Subcutaneous abdominal adipose tissue (tissue), 5 donors: ENCODE results near the gene SIK2.
A peak's percentile ranks its signal among the peaks of the same experiment; 100 is the strongest.
"Not testable (repeated sequence)": the region's sequence is repeated elsewhere in the genome, so short reads cannot be mapped to it uniquely, and the experiment has no call there.

Source experiments
- H3K27ac ChIP-seq: one replicate; pipeline ENCODE4 v1.7.0; 2013; ENCODE audit warnings: low read depth, mild to moderate bottlenecking, inconsistent platforms, low read length, moderate library complexity
- H3K27me3 ChIP-seq, 5 donors: one replicate each; pipeline ENCODE4 v1.7.0; 2013; ENCODE audit warnings: low read length in 5 of 5, inconsistent platforms in 1 of 5; ENCODE audit not compliant: control insufficient read depth in 5 of 5, insufficient read depth in 4 of 5
- H3K36me3 ChIP-seq, 5 donors: one replicate each; pipeline ENCODE4 v1.7.0; 2013; ENCODE audit warnings: low read length in 5 of 5; ENCODE audit not compliant: control insufficient read depth in 5 of 5, insufficient read depth in 5 of 5
- H3K4me1 ChIP-seq, 5 donors: one replicate each; pipeline ENCODE4 v1.7.0; 2013; ENCODE audit warnings: low read length in 5 of 5, mild to moderate bottlenecking in 3 of 5, moderate library complexity in 1 of 5; ENCODE audit not compliant: control insufficient read depth in 5 of 5, insufficient read depth in 5 of 5
- H3K4me3 ChIP-seq, 5 donors: one replicate each; pipeline ENCODE4 v1.7.0; 2013; ENCODE audit warnings: low read length in 5 of 5, low read depth in 1 of 5
- H3K9ac ChIP-seq, 5 donors: one replicate each; pipeline ENCODE4 v1.7.0; 2013; ENCODE audit warnings: low read length in 5 of 5, mild to moderate bottlenecking in 4 of 5, moderate library complexity in 3 of 5
- H3K9me3 ChIP-seq, 5 donors: one replicate each; pipeline ENCODE4 v1.7.0; 2013; ENCODE audit warnings: low read length in 5 of 5; ENCODE audit not compliant: control insufficient read depth in 5 of 5
- donor health status: healthy.
- donor health status: healthy.
- donor health status: healthy.
- donor health status: healthy.
- donor health status: healthy.

The SIK2 gene

GRCh38 chr11:111700162-111700561 is 97.9 kb downstream of the SIK2 start:
- Histone ChIP-seq H3K4me1 (peaks cover 0 to 29% (median 4%) of the 10 kb centered on the region in 5 donors), H3K27ac (peak overlapping the region; percentile 52), H3K27me3 (no peaks in the 10 kb centered on the region), H3K9ac (no peak overlapping the region), H3K9me3 (no peaks in the 10 kb centered on the region), H3K4me3 (no peak overlapping the region), H3K36me3 (peaks cover 32 to 76% (median 59%) of the 10 kb centered on the region in 5 donors)

DNA sequence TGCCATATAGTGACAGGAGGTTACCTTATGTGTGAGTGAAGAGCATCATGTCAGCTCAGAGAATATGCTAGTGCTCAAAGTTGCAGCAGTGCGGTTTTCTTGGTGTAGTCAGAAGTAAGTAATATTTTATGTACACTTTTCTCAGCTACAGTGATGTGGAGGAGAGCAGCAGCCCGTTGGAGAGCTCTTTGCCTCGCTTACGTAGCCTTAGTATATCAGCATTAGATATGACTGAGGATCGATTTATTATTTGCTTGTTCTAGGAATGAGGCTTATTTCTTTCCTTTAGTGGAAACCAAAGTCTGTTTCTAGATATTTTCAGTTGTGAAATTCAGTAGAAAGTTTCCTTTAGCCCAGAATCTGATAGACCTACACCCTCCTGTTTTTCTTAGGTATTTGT is 100.4 kb downstream of the SIK2 start:
- no peak overlapping the region for H3K9ac ChIP-seq
- peaks cover 37 to 82% (median 58%) of the 10 kb centered on the region in 5 donors for H3K36me3 ChIP-seq
- no peak overlapping the region for H3K27ac ChIP-seq
- H3K9me3 ChIP-seq, result no peaks in the 10 kb centered on the region
- no peaks in the 10 kb centered on the region for H3K27me3 ChIP-seq
- H3K4me1 ChIP-seq, result peaks cover 0 to 28% (median 10%) of the 10 kb centered on the region in 5 donors
- no peak overlapping the region for H3K4me3 ChIP-seq

- no peaks in the 10 kb centered on the region for H3K27me3 ChIP-seq
- H3K4me1 ChIP-seq, result peaks cover 0 to 28% (median 13%) of the 10 kb centered on the region in 5 donors
- no peaks in the 10 kb centered on the region for H3K9me3 ChIP-seq
- no peak overlapping the region for H3K9ac ChIP-seq
- H3K36me3 ChIP-seq, result peaks cover 43 to 85% (median 60%) of the 10 kb centered on the region in 5 donors
- H3K27ac ChIP-seq, result no peak overlapping the region
- no peak overlapping the region for H3K4me3 ChIP-seq
Measured at GRCh38 chr11:111703576-111703975, 101.3 kb downstream of the SIK2 start.

GRCh38 chr11:111707039-111707690 is 104.9 kb downstream of the SIK2 start:
- Histone ChIP-seq H3K36me3 (peaks cover 49 to 82% (median 72%) of the 10 kb centered on the region in 5 donors), H3K27ac (peak overlapping the region; percentile 90), H3K4me1 (peaks cover 0 to 21% (median 18%) of the 10 kb centered on the region in 5 donors), H3K4me3 (no peak overlapping the region), H3K9ac (peak overlapping the region in 1 of 5 donors; percentile 42), H3K9me3 (no peaks in the 10 kb centered on the region), H3K27me3 (no peaks in the 10 kb centered on the region)

DNA sequence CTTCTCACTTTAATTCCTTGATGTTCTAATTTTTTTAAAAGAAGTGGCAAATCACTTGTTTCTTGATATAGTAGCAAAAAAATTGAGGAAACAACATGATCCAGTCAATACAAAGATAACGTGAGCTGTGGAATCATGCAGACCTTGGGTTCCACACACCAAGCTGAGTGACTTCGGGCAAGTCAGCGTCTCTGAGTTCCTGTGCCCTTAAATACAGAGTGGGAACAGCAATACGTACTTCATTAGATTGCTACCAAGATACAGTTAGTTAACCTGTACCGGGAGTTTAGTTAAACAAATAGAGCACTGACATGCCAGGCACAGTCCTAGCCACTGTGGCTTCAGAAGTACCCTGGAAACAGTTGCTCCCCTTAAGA is 105.4 kb downstream of the SIK2 start:
- Histone ChIP-seq H3K9me3 (no peaks in the 10 kb centered on the region), H3K27ac (peak overlapping the region; percentile 90), H3K4me1 (peaks cover 0 to 21% (median 18%) of the 10 kb centered on the region in 5 donors), H3K9ac (peak overlapping the region in 1 of 5 donors; percentile 30), H3K27me3 (no peaks in the 10 kb centered on the region), H3K36me3 (peaks cover 51 to 82% (median 73%) of the 10 kb centered on the region in 5 donors), H3K4me3 (no peak overlapping the region)

DNA sequence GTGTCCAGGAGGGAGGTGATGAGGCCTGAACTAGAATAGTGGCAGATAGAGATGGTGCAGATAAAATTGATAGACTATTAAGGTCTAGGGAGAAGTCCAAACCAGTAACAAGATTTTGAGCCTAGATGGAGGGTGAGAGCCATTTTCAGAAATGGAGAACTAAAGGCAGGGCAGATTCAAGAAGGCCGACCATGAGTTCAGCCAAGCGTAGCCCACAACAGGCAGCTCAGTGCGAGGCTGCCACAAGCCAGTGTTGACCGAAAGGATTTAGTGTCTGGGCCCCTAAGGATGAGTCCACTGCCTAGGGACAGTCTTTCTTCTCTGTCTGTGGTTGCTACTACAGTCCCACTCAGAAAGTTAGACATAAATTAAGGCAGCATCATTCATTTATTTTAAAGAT is 112.3 kb downstream of the SIK2 start:
- H3K9ac ChIP-seq, result no peak overlapping the region
- H3K4me3 ChIP-seq, result no peak overlapping the region
- H3K4me1 ChIP-seq, result peaks cover 4 to 18% (median 10%) of the 10 kb centered on the region in 5 donors
- peaks cover 36 to 85% (median 63%) of the 10 kb centered on the region in 5 donors for H3K36me3 ChIP-seq
- H3K27ac ChIP-seq, result no peak overlapping the region
- H3K27me3 ChIP-seq, result no peaks in the 10 kb centered on the region
- H3K9me3 ChIP-seq, result no peaks in the 10 kb centered on the region

DNA sequence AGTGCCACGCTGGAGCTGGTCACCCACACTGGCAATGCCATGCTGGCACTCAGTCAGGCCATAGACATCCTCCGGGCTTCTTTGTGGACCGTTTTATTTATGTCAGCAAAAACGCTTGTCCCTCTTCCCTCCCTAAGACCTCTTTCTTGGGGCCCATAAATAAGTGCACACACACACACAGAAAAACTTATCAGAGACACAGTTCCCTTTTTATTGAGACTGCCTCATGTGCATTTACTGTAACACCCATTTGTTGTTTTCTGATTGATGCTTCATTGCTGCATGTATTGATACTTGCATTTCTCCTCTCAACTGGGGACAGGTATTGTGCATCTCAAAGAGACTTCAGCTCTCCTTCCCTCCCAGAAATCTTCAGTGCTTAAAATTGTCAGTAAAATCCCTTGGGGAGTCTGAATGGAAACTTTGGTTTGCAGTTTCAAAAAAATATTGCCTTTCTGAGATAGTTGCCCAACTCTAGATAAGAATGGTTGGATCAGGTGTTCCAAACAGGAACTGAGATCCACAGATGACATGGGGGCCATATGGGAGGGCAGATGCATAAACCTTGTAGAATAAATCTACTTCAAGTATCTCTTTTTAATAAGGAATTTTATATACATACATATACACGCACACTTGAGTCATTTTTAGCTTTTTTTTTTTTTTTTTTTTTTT is 113.0 kb downstream of the SIK2 start:
- no peaks in the 10 kb centered on the region for H3K27me3 ChIP-seq
- no peak overlapping the region for H3K9ac ChIP-seq
- peaks cover 4 to 16% (median 10%) of the 10 kb centered on the region in 5 donors for H3K4me1 ChIP-seq
- no peak overlapping the region for H3K27ac ChIP-seq
- H3K36me3 ChIP-seq, result peaks cover 33 to 88% (median 67%) of the 10 kb centered on the region in 5 donors
- H3K9me3 ChIP-seq, result no peaks in the 10 kb centered on the region
- no peak overlapping the region for H3K4me3 ChIP-seq

DNA sequence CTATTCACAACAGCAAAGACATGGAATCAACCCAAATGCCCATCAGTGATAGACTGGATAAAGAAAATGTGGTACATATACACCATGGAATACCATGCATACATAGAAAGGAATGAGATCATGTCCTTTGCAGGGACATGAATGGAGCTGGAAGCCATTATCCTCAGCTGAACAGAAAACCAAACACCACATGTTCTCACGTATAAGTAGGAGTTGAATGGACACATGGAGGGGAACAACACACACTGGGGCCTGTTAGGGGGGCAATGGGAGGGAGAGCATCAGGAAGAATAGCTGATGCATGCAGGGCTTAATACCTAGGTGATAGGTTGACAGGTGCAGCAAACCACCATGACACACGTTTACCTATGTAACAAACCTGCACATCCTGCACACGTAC is 115.4 kb downstream of the SIK2 start:
- not testable (repeated sequence) for H3K4me3 ChIP-seq, H3K9me3 ChIP-seq, H3K9ac ChIP-seq, H3K27me3 ChIP-seq
- peak overlapping the region; percentile 88 for H3K27ac ChIP-seq
- peaks cover 25 to 92% (median 71%) of the 10 kb centered on the region in 5 donors for H3K36me3 ChIP-seq
- H3K4me1 ChIP-seq, result peaks cover 4 to 16% (median 10%) of the 10 kb centered on the region in 5 donors

GRCh38 chr11:111718436-111718835 is 116.2 kb downstream of the SIK2 start:
- Histone ChIP-seq H3K4me1 (peaks cover 4 to 16% (median 10%) of the 10 kb centered on the region in 5 donors), H3K9ac (peak overlapping the region in 1 of 5 donors; percentile 73), H3K9me3 (no peaks in the 10 kb centered on the region), H3K27me3 (no peaks in the 10 kb centered on the region), H3K4me3 (no peak overlapping the region), H3K36me3 (peaks cover 25 to 92% (median 71%) of the 10 kb centered on the region in 5 donors), H3K27ac (peak overlapping the region; percentile 88)

DNA sequence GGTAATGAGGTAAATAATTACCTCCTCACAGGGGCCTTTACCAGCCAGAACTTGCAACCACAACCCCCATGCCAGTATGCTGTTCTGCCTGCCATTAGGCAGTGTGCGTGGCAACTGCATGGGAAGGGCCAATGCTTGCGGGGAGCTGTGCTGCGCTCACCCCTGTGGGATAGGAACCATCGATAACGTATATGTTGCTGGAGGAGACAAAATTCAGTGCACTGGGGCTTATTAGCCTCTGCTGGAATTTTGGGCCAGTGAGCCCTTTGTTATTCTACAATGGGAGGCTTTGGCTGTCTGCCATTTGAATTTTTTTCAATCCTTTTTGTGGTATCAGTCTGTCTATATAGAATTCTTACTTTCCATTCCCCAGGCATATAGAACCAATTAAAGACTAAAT is 116.6 kb downstream of the SIK2 start:
- no peaks in the 10 kb centered on the region for H3K27me3 ChIP-seq
- H3K9ac ChIP-seq, result peak overlapping the region in 1 of 5 donors; percentile 73
- no peak overlapping the region for H3K4me3 ChIP-seq
- H3K4me1 ChIP-seq, result peaks cover 4 to 16% (median 10%) of the 10 kb centered on the region in 5 donors
- no peaks in the 10 kb centered on the region for H3K9me3 ChIP-seq
- H3K36me3 ChIP-seq, result peaks cover 25 to 92% (median 71%) of the 10 kb centered on the region in 5 donors
- peak overlapping the region; percentile 88 for H3K27ac ChIP-seq
